GM12873 (cell line): ENCODE measurements around the gene MRGPRG.

Experiments
- TF ChIP-seq, protein P1 (sequence below): IDR thresholded peaks from 2 replicates; pipeline ENCODE4 v1.5.1; 2012; ENCODE audit warnings: low read depth, mild to moderate bottlenecking, moderate library complexity, low read length, control low read depth; ENCODE audit not compliant: insufficient read depth; ENCODE audit errors: missing control alignments

MRGPRG gene

DNA sequence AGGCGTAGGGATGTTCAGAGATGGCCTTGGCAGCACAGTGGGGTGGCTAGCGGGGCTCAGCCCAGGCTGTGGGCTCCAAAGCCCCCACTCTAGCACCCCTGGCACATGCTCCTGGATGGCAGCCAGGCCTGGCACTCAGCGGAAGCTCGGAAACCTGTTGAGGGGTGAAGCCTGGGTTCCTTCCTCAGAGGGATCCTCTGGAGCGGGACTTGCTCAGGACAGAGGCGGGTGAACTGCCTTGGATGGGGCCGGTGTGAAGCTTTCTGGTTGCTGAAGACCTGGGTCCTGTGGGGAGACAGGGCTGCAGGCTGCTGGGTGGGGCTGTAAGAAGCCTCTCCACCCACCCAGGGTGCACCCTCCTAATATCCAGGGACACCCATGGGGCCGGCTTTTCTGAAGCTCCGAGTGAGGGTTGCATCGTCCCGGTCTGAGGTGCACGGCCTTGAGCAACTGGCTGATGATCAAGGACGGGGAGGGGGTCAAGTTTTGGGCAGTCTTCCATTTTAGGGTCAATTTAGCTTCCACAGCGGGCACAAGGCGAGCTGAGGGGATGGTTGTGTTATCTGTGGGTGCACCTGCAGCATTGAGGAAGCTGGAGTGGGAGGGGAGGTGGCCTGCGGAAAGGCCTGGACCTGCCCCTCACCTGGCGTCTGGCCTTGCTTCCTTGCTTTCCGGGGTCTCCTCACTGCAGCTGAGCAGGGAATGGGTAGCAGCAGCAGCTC, 8.4 kb upstream of the MRGPRG start:
- TF ChIP-seq, protein P1, sequence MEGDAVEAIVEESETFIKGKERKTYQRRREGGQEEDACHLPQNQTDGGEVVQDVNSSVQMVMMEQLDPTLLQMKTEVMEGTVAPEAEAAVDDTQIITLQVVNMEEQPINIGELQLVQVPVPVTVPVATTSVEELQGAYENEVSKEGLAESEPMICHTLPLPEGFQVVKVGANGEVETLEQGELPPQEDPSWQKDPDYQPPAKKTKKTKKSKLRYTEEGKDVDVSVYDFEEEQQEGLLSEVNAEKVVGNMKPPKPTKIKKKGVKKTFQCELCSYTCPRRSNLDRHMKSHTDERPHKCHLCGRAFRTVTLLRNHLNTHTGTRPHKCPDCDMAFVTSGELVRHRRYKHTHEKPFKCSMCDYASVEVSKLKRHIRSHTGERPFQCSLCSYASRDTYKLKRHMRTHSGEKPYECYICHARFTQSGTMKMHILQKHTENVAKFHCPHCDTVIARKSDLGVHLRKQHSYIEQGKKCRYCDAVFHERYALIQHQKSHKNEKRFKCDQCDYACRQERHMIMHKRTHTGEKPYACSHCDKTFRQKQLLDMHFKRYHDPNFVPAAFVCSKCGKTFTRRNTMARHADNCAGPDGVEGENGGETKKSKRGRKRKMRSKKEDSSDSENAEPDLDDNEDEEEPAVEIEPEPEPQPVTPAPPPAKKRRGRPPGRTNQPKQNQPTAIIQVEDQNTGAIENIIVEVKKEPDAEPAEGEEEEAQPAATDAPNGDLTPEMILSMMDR, result no peak

DNA sequence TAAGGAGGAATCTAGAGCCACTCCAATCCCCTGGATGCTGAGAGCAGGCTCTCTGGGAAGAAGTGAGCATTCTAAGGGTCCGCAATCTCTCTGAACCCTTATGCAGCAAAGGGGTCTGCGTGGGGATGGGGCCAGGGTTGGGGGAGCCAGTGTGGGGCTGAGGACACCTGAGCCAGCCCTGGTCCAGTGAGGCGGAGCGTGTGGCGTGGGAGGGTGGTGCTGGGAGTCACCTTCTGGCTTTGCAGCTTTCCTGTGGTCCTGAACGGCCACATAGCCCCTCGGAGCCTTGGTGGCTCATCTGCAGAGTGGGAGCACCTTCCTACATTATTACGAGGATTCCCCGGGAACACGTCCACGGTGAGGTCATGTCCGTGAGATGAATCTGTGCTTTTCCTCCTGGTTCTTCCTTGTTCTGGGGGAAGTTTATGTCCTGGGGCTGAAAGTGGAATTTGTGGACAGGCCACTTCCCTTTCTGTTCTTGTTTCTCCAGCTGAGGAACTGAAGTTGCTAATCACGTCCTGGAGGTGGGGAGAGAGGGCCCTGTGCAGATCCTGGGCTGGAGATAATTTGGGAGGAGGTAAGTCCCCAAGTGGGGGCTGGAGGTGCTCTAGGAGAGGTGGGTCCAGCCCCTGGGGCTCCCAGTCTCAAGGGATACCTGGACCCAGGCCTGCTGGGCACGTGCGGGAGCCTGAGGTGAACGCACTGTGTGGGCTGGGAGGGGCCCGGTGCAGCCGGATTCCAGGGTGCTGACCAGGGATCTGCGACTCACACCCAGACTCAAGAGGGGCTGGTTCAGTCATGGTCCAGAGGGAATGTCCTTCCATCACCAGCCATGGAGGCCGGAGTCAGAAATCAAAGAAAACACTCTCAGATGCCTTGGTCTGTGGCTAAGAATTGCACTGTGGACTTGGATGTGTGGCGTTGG, 7.5 kb upstream of the MRGPRG start:
- TF ChIP-seq, protein P1, result no peak

- TF ChIP-seq, protein P1, result no peak
Observed at GRCh38 chr11:3225159-3225758, 6.6 kb upstream of the MRGPRG start.

- TF ChIP-seq, protein P1, result no peak
Observed at GRCh38 chr11:3224401-3225057, 5.9 kb upstream of the MRGPRG start.

DNA sequence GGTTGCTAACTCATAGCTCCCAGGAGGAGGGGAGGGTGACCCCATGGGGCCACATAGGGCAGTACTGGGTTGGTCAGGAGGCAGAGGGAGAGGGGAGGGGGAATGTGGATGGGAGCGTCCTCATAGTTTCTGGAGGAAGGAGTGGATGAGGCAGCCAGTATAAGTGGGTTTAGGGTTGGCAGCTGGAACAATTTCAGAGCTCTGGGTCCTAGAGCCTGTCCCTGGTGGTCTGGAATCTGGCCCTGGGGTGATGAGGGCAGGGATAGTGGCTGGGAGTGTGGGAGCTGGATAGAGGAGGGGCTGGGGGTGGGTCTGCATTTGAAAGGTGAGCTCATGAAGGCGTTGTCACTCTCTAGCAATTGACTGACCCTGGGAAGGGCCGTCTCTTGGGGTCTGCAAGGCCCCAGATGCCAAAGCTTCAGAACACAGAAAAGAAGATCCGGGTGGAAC, 5.3 kb upstream of the MRGPRG start:
- TF ChIP-seq, protein P1, result no peak

GRCh38 chr11:3222941-3223915, 4.6 kb upstream of the MRGPRG start:
- TF ChIP-seq, protein P1, result no peak
